ENCODE data around the gene OR6B2. TPM values are rescaled to one million over a fixed set of nuclear protein-coding genes. Genes with fewer than 3 reads are reported as not detected.

OR6B2 gene
- total RNA-seq, 4 donors from 2014 or later, result not detected

- Histone ChIP-seq H3K27ac (no peak overlapping the region), H3K4me1 (peaks cover 0 to 26% (median 0%) of the 10 kb centered on the region in 3 donors), H3K36me3 (no peaks in the 10 kb centered on the region), H3K9me3 (no peaks in the 10 kb centered on the region), H3K4me3 (no peak overlapping the region), H3K27me3 (peaks cover 0 to 44% (median 0%) of the 10 kb centered on the region in 4 donors)
- TF ChIP-seq POLR2A (IDR thresholded peaks at IDR 0.05) (no peak), CTCF (IDR thresholded peaks at IDR 0.05) (no peak)
- intact Hi-C loops (cut with DNase I), result no loop called here
- WGBS, 2 donors, result 70 to 96% methylated on average over 5 of the region's 6 CpGs
- no peak for DNase-seq
These were observed 11.1 kb upstream of the OR6B2 start for GRCh38 chr2:240041363-240041762.

GRCh38 chr2:240037358-240037757, 7.1 kb upstream of the OR6B2 start:
- TF ChIP-seq POLR2A (IDR thresholded peaks at IDR 0.05), result no peak
- TF ChIP-seq CTCF (IDR thresholded peaks at IDR 0.05), result no peak
- peaks cover 0 to 48% (median 0%) of the 10 kb centered on the region in 4 donors for H3K27me3 ChIP-seq
- no peak overlapping the region for H3K27ac ChIP-seq
- intact Hi-C loops (cut with DNase I), result no loop called here
- no peaks in the 10 kb centered on the region for H3K9me3 ChIP-seq
- no peak for DNase-seq
- H3K4me3 ChIP-seq, result no peak overlapping the region
- H3K36me3 ChIP-seq, result no peaks in the 10 kb centered on the region
- H3K4me1 ChIP-seq, result peaks cover 0 to 7% (median 0%) of the 10 kb centered on the region in 3 donors

- Histone ChIP-seq H3K4me1 (no peaks in the 10 kb centered on the region), H3K4me3 (no peak overlapping the region), H3K27ac (no peak overlapping the region), H3K36me3 (no peaks in the 10 kb centered on the region), H3K27me3 (peaks cover 0 to 24% (median 0%) of the 10 kb centered on the region in 4 donors), H3K9me3 (no peaks in the 10 kb centered on the region)
- no peak for DNase-seq
- intact Hi-C loops (cut with DNase I), result no loop called here
- 58 to 78% methylated on average over 1 to 5 of the region's 5 CpGs for WGBS, 2 donors
- TF ChIP-seq CTCF (IDR thresholded peaks at IDR 0.05) (no peak), POLR2A (IDR thresholded peaks at IDR 0.05) (no peak)
These were observed 3.1 kb upstream of the OR6B2 start for GRCh38 chr2:240033330-240033678.

- Histone ChIP-seq H3K27ac (no peak overlapping the region), H3K27me3 (peaks cover 0 to 24% (median 0%) of the 10 kb centered on the region in 4 donors), H3K9me3 (no peaks in the 10 kb centered on the region), H3K4me1 (no peaks in the 10 kb centered on the region), H3K4me3 (no peak overlapping the region), H3K36me3 (no peaks in the 10 kb centered on the region)
- intact Hi-C loops (cut with DNase I), result no loop called here
- 67 to 80% methylated on average over 4 to 13 of the region's 14 CpGs for WGBS, 2 donors
- no peak for TF ChIP-seq POLR2A (IDR thresholded peaks at IDR 0.05)
- TF ChIP-seq CTCF (IDR thresholded peaks at IDR 0.05), result no peak
- no peak for DNase-seq
These were observed 2.4 kb upstream of the OR6B2 start for GRCh38 chr2:240032406-240033329.

GRCh38 chr2:240024766-240025165, 5.5 kb downstream of the OR6B2 start:
- no peak for TF ChIP-seq CTCF (IDR thresholded peaks at IDR 0.05)
- TF ChIP-seq POLR2A (IDR thresholded peaks at IDR 0.05), result no peak
- Histone ChIP-seq H3K9me3 (no peaks in the 10 kb centered on the region), H3K4me1 (peaks cover 9 to 33% (median 14%) of the 10 kb centered on the region in 3 donors), H3K36me3 (peaks cover 8 to 18% (median 12%) of the 10 kb centered on the region in 3 donors), H3K27me3 (no peaks in the 10 kb centered on the region), H3K4me3 (peak overlapping the region; percentile 73 to 97 (median 83)), H3K27ac (peak overlapping the region; percentile 94 to 99 (median 94))
- intact Hi-C loops (cut with DNase I), result no loop called here
- DNase-seq, result no peak
- WGBS, 2 donors, result 0% methylated on average over 6 to 9 of the region's 22 CpGs

Measured in esophagus squamous epithelium (tissue), 5 donors.